Right hindlimb (tissue), 1 donor: Measurements from ENCODE around the gene PVR.
"Not testable (repeated sequence)": the region's sequence is repeated elsewhere in the genome, so short reads cannot be mapped to it uniquely, and the experiment has no call there.

Source experiments
- DNase-seq: peaks from one replicate; pipeline ENCODE4 v3.0.0-alpha.2; 2018

Gene PVR

GRCh38 chr19:44643605-44644401 is at the start of gene PVR:
Gene PVR (plus strand): TSS chr19:44643910. CDS start chr19:44644097, 187 bp downstream.
- DNase-seq = peak; percentile 76

DNA sequence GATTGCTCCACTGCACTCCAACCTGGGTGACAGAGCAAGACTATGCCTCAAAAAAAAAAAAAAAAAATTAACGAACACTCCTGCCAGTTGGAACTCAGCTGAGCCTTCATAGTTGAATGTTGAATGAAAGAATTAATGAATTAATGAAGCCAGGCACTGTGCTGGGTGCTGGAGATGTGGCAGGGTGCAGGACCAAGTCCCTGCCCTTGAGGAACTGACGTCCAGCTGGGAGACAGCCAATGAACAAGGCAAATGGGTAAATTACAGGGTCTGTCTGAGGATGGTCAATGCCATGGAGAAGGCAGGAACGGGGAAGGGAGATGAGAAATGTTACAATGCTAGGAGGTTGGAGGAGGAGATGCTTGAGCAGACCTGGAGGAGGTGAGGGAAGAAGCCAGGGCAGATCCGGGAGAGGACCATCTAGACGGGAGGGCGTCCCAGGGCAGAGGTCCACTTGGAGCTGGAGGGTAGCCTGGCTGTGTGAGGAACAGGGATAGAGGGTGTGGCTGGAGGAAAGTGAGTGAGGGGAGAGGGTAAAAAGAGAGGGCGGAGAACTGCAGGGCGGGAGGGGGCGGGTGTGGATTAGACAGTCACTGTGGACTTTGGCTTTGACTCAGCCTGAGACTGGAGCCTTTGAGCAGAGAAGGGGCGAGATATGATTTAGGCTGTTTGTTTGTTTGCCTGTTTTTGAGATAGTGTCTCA is 47.1 kb upstream of the PVR start:
- DNase-seq = no peak

DNA sequence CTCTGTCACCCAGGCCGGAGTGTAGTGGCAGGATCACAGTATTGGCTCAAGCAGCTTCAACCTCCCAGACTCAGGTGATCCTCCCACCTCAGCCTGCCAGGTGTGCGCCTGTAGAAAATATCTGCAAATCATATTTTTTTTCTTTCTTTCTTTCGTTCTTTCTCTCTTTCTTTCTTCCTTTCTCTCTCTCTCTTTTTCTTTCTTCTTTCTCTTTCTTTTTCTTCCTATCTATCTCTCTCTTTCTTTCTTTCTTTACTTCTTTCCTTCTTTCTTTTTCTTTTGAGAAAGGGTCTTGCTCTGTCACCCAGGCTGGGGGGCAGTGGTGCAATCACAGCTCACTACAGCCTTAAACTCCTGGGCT is 46.6 kb upstream of the PVR start:
- no peak for DNase-seq

DNA sequence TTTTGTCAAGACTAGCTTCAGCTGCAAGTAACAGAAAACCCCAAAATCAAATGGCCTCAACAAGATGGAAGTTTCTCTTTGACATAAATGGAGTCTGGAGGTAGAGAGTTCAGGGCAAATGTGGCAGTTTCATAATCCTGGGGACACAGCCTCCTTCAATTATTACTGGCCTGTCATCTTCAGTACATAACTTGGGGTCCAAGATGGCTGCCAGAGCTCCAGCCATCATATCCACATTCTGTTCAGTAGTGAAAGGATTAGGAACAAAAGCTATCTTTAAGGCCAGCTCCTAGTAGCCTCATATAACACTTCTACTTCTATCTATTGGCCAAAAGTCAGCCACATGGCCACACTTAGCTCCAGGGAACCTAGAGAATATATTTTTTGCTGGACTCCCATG is 45.4 kb upstream of the PVR start:
- DNase-seq = no peak

GRCh38 chr19:44598880-44599279 is 44.8 kb upstream of the PVR start:
- no peak for DNase-seq

DNA sequence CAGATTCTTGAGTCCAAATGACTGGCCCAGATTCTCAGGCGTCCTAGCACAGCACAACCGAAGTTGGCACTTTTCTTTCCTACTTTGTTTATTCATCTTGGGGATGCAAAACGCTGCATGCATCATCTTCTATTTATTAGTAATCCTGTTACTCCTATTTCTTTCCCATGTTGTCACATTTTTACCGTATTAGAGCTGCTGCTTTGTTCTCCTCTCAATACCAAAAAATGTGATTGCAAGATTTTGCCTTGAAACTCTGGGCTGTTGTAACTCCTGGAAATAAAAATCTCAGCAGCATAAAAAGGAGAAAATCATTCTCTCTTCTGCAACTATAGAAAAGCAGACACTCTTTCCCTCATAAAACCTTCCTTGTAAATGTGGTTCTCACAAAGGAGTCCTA is 43.2 kb upstream of the PVR start:
- DNase-seq = no peak

DNA sequence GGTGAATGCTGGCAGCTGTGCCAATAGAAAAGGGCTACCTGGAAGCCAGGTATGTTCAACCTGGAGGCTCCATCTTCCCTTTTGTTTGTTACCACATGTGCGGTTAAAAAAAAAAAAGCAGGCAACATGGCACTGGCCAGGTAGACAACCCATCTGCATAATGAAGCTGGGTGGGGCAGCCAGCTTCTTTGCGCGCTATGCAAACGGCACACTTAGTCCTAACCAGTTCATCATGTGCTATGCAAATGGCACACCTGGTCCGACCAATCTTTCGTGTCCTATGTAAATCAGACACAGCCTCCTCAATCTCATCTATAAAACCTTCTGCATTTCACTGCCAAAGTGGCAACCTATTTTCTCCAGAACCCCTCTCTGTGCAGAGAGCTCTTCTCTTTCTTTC is 41.6 kb upstream of the PVR start:
- no peak for DNase-seq

- no peak for DNase-seq
Observed at GRCh38 chr19:44603201-44603945, 40.3 kb upstream of the PVR start.

DNA sequence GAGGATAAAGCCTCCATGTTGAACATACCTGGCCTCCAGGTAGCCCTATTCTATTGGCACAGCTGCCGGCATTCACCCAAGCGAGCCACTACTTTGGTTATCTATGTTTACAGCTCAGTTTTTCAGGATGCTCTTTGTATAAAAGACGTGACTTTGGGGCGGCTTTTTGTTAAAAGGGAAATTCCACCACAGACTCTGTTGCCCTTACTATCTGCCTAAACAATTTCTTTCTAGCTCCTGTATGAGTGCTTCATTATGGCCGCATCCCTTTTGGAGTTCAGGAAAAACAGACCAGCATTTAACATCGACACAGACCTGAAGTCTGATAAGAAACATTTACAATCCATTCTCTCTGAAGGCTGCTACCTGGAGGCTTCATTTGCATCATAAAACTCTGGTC is 39.5 kb upstream of the PVR start:
- no peak for DNase-seq

- DNase-seq = no peak
Observed at GRCh38 chr19:44605547-44605946, 38.2 kb upstream of the PVR start.

DNA sequence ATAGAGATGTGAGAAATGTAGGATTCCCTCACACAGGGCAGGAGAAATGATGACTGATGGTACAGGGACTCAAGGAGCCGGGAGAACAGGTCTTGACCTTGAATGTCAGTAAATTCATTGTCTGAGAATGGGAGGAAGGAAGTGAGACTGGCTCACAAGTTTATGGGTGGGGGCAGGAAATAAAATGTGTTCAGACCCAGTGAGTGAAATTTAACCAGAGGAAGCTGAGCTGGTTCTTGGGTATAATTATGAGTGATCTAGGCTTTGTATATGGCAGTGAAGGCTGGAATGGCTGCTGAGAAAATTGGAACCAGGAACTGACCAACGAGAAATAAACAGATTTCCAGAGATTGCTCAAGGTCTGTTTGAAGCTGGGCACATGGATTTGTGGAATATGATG is 36.7 kb upstream of the PVR start:
- no peak for DNase-seq

GRCh38 chr19:44607917-44608316 is 35.8 kb upstream of the PVR start:
- no peak for DNase-seq

GRCh38 chr19:44608391-44608821 is 35.3 kb upstream of the PVR start:
- no peak for DNase-seq

DNA sequence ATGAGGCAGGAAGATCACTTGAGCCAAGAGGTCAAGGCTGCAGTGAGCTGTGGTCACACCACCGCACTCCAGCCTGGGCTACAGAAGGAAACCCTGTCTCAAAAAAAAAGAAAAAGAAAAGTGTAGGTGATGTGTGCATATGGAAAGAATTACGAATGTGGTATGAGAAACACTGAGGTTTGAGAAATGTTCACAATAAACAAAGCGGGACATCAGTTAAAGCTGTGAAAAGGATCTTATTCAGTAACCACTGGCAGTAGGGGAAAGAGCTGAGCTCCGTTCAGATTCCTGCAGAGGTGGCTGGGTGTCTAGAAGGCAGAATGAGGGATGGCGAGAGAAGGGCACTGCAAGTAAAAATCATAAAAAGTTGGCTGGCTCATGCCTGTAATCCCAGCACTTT is 34.5 kb upstream of the PVR start:
- no peak for DNase-seq

- DNase-seq = not testable (repeated sequence)
Observed at GRCh38 chr19:44610497-44610896, 33.2 kb upstream of the PVR start.

GRCh38 chr19:44611812-44612295 is 31.9 kb upstream of the PVR start:
- DNase-seq = no peak

DNA sequence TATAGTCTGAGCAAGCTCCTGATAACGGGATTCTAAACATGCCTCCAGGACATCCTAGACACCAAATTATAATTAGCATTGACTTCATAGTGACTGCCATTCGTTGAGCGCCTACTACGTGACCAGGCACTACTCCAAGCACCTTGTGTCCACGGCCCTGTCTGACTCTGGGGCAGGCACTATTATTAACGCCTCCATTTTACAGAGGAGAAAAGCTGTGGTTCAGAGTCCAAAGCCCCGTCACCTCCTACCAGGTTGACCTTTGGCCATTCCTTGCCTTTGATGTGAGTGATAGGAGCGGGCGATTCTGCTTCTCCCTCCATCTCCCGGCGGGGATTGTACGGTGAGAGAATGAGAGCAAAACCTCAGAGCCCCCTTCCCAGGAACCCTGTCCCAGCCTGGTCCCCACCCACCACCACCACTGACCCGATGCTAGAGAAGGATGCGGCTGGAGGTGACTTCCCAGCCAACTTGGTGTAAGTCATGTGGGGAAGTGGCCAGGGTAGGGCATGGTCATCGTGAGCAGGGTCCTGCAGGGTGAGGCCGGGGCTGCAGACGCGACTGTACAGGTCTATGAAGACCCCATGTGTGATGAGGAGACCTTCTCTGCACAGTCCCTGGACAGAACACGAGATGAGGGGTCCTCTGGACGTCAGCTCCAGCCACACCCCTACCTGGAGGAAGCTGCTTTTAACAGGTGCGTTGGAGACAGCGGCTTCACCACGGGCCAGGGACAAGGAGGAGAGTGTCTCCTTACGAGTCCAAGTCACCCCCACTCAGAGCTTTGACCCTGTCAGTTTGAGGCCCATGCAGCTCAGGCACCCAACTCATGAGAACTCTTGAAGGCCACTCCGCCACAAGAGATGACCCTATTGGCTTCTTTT is 30.2 kb upstream of the PVR start, which contains the start of gene IGSF23:
IGSF23 (plus strand) TSS at position 269 of the 884 bp plus-strand sequence; CDS start at position 352, 83 bp downstream.
- no peak for DNase-seq

DNA sequence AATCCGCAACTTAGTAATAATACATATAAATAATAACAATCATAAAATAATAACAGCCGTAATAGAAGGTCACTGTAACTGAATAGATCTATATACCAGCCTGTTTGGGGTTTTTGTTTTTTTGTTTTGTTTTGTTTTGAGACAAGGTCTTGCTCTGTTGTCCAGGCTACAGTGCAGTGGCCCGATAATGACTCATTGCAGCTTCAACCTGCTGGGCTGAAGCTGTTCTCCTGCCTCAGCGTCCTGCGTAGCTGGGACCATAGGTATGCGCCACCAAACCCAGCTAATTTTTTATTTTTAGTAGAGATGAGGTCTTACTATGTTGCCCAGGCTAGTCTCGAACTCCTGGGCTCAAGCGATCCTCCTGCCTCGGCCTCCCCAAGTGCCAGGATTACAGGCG is 29.4 kb upstream of the PVR start:
- no peak for DNase-seq

GRCh38 chr19:44615863-44616247 is 27.9 kb upstream of the PVR start:
- DNase-seq = no peak

DNA sequence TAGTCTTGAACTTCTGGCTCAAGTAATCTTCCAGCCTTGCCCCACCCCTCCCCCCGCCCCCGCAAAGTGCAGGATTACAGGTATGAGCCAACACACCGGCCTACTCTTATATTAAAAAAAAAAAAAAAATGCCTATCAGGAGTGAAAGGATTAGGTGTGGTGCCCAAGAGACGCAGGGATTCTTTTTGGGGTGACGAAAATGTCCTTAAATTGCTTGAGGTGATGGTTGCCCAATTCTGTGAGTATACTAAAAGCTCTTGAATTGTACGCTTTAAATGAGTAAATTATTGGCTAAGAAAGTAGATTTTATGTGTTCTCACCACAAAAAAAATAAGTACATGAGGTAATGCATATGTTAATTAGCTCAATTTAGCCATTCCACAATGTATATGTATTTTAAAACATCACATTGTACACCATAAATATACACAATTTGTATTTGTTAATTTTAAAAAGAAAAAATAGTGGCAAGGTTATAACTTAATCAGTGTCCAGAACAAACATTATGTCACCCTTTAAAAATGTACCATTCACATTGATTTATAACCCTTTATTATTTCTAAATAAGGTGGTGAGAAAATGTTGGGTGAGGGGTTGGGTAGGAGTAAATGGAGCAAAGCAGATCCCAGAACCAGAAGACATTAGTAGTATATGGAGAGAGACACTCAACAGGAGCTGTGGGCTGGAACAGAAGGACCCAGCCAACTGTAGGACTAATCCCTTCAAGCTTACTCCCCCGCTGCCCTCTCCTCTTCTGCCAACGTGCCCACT is 26.4 kb upstream of the PVR start:
- DNase-seq = no peak

DNA sequence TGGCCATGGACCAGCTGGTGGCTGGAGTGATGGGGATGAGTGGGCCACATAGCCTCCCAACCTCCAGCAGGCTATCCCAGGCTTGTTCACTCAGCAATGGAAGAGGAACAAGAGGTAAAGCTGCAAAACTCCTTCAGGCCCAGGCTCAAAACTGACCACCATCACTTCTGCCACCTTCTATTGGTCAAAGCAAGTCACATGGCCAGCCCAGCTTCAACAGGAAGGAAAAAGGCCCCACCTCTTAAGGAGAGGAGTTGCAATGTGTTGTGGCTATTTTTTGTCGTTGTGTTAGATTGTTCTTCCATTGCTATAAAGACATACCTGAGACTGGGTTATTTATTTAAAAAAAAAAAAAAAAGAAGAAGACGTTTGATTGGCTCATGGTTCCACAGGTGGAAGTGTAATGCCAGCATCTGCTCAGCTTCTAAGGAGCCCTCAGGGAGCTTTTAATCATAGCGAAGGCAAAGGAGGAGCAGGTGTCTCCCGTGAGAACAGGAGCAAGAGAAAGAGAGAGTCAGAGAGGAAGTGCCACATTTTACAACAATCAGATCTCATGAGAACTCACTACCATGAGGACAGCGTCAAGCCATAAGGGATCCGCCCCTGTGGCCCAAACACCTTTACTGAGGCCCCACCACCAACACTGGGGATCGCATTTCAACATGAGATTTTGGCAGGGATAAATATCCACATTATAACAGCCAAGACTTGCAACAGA is 24.9 kb upstream of the PVR start:
- no peak for DNase-seq
